Measurements from ENCODE around the gene AFM. TPM values are rescaled to one million over a fixed set of nuclear protein-coding genes. Genes with fewer than 3 reads are reported as not detected.

The AFM gene
- total and polyA plus RNA-seq, 2 of the 13 experiments (the other 11 are each of a cell fraction or from before 2014, with no cell fraction given), result 0.13 to 1.8 TPM

GRCh38 chr4:73435984-73436383, 45.6 kb upstream of the AFM start, which contains the start of gene AFP (continued):
- TF ChIP-seq ZGPAT (CRISPR knock-in tag; IDR thresholded peaks at IDR 0.05) (peak; percentile 30; the same call in 1 of the 2 replicates), CREB3 (CRISPR knock-in tag; IDR thresholded peaks at IDR 0.05) (no peak), ZNF710 (CRISPR knock-in tag; IDR thresholded peaks at IDR 0.05; ENCODE audit: borderline replicate concordance) (no peak), E2F1 (CRISPR knock-in tag; IDR thresholded peaks at IDR 0.05) (no peak), NPAS2 (CRISPR knock-in tag; IDR thresholded peaks at IDR 0.05; ENCODE audit: borderline replicate concordance) (no peak), TBL1XR1 (IDR thresholded peaks at IDR 0.05; ENCODE audit: borderline replicate concordance, low read length, partially characterized antibody) (no peak), ZBTB2 (CRISPR knock-in tag; IDR thresholded peaks at IDR 0.05; ENCODE audit: low read depth) (no peak), SOX6 (IDR thresholded peaks at IDR 0.05) (no peak), SOX6 (CRISPR knock-in tag; IDR thresholded peaks at IDR 0.05) (no peak; the same call in 1 of the 2 replicates), KAT2B (IDR thresholded peaks at IDR 0.05; ENCODE audit: borderline replicate concordance, low read depth, low read length) (no peak), ZNF12 (CRISPR knock-in tag; IDR thresholded peaks at IDR 0.05) (no peak), ZSCAN21 (CRISPR knock-in tag; IDR thresholded peaks at IDR 0.05; ENCODE audit: borderline replicate concordance) (no peak), RFXANK (CRISPR knock-in tag; IDR thresholded peaks at IDR 0.05) (no peak; the same call in 1 of the 2 replicates), MED13 (CRISPR knock-in tag; IDR thresholded peaks at IDR 0.05) (peak; percentile 94; the same call in 1 of the 2 replicates), CEBPB (IDR thresholded peaks at IDR 0.05; ENCODE audit: borderline replicate concordance, low read depth, low read length) (no peak), ZNF142 (CRISPR knock-in tag; IDR thresholded peaks at IDR 0.05) (no peak), MXD1 (CRISPR knock-in tag; IDR thresholded peaks at IDR 0.05) (no peak)
